Esophagus squamous epithelium (tissue), 4 donors: ENCODE results near the gene S100B.

Experiments used
- CTCF ChIP-seq, 6 experiments: fragments of 450-650 bp in 4 of 6; fragments of 200-600 bp in 2 of 6; sonication (generic) in 2 of 6; IDR thresholded peaks; one replicate each; pipeline ENCODE4 v1.5.1; 2016 to 2019; ENCODE audit warnings: antibody characterized with exemption in 6 of 6, mild to moderate bottlenecking in 4 of 6, moderate library complexity in 4 of 6
- POLR2A ChIP-seq, 4 donors: fragments of 450-650 bp; IDR thresholded peaks; one replicate each; pipeline ENCODE4 v1.6.1; 2017; ENCODE audit warnings: antibody characterized with exemption in 4 of 4, mild to moderate bottlenecking in 4 of 4, moderate library complexity in 3 of 4

GRCh38 chr21:46641656-46642055, 36.8 kb upstream of the S100B start:
- TF ChIP-seq CTCF (IDR thresholded peaks at IDR 0.05) (no peak), POLR2A (IDR thresholded peaks at IDR 0.05) (no peak)
